ENCODE results near the gene GOSR2.
"Not testable (repeated sequence)": the region's sequence is repeated elsewhere in the genome, so short reads cannot be mapped to it uniquely, and the experiment has no call there.

GOSR2 gene

GRCh38 chr17:46968224-46968834 lies 45.4 kb downstream of the GOSR2 start:
- peak; percentile 56 for DNase-seq

GRCh38 chr17:46968896-46969295 lies 45.9 kb downstream of the GOSR2 start:
- DNase-seq = no peak

GRCh38 chr17:46971647-46972300 lies 48.8 kb downstream of the GOSR2 start:
- no peak for DNase-seq

- no peak for DNase-seq
These were observed 49.4 kb downstream of the GOSR2 start for GRCh38 chr17:46972346-46972745.

- DNase-seq = no peak
These were observed 51.1 kb downstream of the GOSR2 start for GRCh38 chr17:46974086-46974485.

GRCh38 chr17:46975287-46975686 lies 52.3 kb downstream of the GOSR2 start:
- no peak for DNase-seq

GRCh38 chr17:46976626-46977270 lies 53.8 kb downstream of the GOSR2 start:
- DNase-seq = no peak

- DNase-seq = peak; percentile 57
These were observed 54.4 kb downstream of the GOSR2 start for GRCh38 chr17:46977348-46977747.

GRCh38 chr17:46977750-46978488 lies 55.0 kb downstream of the GOSR2 start:
- DNase-seq = no peak

- DNase-seq = no peak
These were observed 55.7 kb downstream of the GOSR2 start for GRCh38 chr17:46978489-46979146.

- DNase-seq = no peak
These were observed 56.3 kb downstream of the GOSR2 start, which contains the start of gene RPRML for GRCh38 chr17:46979147-46979863. Gene RPRML (minus strand): TSS chr17:46979253. CDS start chr17:46979007, 246 bp downstream.

- DNase-seq = no peak
These were observed 59.6 kb downstream of the GOSR2 start for GRCh38 chr17:46982577-46982976.

- DNase-seq = no peak
These were observed 60.8 kb downstream of the GOSR2 start for GRCh38 chr17:46983782-46984181.

- DNase-seq = no peak
These were observed 61.4 kb downstream of the GOSR2 start for GRCh38 chr17:46984341-46984740.

GRCh38 chr17:46984892-46985291 lies 61.9 kb downstream of the GOSR2 start:
- no peak for DNase-seq

GRCh38 chr17:46986366-46986765 lies 63.4 kb downstream of the GOSR2 start:
- DNase-seq = no peak

GRCh38 chr17:46987927-46988326 lies 65.0 kb downstream of the GOSR2 start:
- not testable (repeated sequence) for DNase-seq

GRCh38 chr17:46989637-46990431 lies 66.9 kb downstream of the GOSR2 start:
- DNase-seq = no peak

- DNase-seq = no peak
These were observed 68.7 kb downstream of the GOSR2 start for GRCh38 chr17:46991617-46992016.

All from HCEC 1CT (cell line).